Activated CD4-positive, alpha-beta T cell treated with anti-CD3 and anti-CD28 coated beads for 1 hour (primary cell): Measurements from ENCODE around the gene SRCIN1.

Experiments
- DNase-seq: peaks from one replicate; pipeline ENCODE4 v3.0.0-alpha.2; 2020

SRCIN1 gene

DNA sequence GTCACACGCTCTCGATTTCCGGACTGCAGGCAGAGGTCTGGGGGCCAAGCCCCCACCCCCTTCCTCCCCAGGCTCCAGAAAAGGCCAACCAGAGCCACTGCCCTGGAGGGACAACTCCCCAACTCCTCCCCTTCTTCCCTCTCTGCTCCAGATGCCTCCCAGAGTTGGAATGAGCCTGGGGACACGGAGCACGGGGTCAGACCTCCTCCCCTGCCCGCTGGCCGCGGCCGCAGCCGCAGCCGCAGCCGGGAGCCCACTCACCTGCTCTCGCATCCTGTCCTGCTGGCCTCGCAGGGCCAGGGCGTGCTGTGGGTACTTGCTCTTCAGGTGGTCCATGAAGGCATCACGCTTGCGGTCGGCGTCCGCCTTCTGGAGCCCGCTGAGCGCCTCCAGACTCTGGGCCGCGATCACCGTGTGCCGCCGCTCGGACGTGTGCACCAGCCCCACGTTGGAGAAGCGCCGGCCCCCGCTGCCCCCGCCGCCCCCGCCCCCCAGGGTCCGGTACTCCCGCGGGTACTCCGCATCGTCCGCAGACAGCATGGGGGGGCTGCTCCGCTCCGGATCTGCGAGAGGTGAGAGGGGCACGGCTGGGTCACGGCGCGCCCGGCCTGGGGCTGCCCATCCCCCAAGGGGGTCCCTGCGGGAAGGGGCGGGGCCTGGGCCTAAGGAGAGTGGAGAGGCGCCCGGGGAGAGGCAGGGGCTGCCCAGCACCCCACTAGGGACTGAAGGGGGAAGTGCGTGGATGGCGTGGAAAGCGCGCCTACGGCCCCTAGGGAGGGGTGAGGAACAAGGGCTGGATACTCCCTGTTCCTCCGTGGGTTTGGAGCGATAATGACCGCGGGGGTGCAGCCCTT lies 27.3 kb downstream of the SRCIN1 start:
- no peak for DNase-seq

DNA sequence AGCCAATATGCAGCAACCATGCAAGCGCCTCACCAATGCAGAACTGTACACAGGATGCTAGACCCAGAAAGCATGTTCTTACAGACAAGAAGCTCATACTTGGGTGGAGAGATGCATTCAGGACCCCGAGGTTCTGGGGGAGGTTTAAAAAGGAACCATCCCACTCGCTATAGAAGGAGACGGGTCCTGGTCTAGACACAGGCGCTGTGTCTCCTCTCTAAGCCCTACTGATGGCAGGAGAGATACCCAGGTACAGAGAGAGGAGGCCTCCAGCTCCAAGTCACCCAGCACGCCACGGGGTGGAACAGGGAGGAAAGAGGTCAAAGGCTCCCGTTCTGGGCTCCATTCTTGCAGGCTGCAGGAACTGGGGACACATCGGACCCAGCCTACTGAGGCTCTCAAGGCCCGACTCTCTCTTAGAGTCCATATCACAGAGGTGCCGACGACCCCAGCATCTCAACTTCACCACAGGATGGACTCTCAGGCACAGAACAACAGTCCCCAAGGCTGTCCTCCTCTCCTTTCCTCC lies 28.0 kb downstream of the SRCIN1 start:
- no peak for DNase-seq

DNA sequence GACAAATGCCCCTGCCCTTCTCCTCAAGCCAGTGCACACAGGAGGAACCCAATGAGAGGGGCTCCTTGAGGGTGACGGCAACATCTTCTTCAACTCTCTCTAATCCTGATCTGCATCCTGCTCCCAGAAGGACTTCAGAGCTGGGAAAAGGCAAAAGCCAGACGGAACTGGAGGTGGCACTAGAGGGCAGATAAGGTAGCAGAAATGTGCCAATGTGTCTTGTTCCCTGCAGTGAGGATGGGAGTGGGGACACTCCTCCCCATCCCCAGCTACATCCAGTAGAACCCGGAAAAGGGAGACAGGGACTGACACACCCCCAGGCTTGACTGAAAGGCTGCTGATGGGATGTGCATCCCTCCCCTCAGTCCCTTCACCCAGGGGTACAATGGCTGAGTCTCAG lies 28.5 kb downstream of the SRCIN1 start:
- DNase-seq, result no peak

DNA sequence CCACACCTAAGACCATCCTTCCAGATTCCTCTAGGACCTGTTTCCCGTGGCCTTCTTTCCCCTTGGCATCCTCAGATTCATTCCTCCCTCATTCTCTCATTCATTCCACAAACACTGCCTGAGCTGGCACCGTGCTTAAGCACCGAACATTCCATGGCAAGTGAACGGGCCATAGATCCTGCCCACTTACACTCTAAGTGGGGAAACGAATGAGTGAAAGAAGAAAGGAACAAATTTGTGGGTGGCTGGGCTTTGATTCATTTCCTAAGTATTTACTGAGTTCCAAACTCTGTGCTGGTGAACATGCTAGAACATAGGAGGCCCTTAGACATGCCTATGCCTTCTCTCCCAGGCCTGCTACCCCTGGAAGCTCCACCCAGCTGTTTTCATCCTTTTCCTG lies 30.0 kb downstream of the SRCIN1 start:
- DNase-seq, result no peak

DNA sequence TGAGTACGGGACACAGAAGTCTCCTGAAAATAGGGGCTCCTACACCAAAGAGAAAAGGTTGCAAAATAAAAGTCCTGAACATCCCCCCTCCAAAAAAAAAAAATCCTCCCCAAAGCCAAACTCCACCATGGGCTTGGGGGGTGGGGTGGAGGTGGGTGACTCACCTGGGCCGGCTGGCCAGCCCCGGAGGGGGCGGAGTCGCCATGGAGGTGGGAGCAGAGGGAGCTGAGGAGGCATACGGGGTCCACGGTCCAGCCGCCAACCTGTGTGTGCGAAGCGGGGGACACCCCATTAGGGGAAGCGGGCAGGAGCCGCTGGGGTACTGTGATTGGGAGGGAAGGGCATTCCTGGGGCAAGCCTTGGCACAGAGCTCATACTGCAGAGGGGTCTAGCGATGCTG lies 31.0 kb downstream of the SRCIN1 start:
- no peak for DNase-seq

DNA sequence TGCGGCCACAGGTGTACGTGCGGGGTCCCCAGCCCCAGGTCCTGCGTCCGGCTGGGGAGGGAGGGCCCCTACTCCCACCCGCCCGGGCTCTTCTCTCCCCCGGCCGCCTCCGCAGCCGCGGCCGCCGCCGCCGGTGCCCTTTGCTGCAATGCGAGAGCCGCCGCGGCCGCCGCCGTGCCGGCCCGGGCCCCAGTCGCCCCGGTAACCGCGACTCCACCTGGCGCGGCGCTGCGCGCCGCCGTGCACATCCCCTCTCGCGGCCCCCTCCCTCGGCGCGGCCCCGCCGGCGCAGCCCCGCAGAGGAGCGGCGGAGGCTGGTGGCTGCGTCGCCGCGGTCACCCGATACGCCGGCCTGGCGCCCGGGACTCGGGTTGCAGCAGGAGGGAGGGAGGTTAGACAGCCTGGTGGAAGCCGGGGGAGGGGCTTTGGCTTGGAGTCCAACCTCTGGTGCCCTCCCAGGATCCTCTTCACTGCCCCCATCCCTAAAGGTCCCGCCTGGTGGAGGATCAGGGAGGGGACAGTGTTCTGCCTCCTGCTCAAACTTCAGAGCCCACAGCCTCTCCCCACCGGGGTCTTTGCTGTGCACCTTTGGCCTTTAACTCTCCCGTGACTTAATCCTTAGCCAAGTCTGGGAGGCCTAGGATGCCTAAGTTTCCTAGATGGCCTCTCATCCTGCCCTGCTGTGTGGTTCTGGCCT lies 32.9 kb downstream of the SRCIN1 start:
- no peak for DNase-seq

DNA sequence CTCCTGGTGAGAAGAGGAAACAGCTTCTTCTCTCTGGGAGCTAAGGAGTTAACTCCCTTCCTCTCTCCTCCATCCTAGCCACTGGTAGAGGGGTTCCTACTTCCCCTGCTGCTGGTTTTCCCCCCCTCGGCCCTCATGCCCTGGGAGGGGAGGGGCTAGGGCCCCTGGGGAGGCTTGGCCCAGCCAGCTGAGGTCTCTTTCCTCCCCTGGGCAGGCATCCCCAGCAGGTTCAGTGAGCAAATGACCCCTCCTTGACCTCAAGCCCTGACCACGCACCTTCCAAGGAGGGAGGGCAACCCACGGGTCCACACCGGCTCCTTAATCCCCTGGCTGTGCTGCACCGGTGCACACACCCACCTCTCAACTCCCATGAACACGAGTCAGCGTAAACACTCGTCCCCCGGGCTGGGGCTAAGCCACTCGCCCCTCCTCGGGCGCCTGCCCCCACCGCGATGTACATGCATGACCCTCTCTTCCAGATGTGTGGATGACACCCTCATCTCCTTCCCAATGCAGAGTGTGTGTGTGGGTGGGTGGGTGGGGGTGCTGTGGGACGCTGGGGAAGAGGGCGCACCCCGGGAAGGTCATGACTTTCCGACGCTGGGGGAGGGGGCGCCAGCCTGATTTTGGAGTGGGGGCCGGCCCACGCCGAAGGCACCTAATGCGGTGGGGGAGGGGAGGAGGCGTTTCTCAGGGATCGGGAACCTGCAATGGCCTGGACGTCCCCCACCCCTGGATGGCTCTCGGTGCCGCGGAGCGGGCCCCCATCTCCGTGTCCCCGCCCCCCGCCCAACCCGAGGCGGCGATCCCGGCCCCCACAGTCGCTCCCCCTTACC lies 33.7 kb downstream of the SRCIN1 start:
- DNase-seq, result no peak

DNA sequence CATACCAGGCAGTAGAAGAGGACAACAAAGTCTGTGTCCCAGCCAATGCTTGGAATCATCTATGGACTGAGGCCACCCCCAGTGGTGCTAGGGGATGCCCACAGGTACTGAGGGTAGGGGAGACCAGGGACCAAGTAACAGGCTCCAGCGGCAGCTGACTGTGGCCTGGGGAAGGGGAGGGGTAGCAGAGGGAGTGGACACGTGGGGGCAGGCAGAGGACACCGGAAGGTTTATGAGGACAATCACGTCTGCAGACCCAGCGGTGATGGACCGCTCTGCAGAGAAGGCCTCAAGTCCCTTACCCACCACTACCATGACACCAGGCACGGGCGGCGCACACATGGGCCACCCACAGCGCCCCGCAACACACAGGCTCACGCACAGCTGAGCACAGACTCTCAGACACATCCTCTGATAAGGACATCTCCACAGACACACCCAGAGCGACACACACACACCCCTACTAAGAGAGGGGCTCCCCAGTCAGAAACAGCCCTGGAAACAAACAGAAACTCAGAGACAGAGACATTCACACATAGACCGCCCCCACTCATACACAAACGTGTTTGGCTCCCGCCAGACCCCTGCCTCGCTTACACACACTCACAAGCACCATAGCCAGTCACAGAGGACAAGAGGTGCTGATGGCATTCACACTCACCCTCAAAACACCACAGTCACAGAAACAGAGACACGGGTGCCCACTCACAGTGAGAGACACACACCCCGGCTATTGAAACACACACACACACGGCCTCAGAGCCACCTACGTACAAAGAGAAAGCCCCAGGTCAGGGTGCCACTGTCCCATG lies 35.8 kb downstream of the SRCIN1 start:
- DNase-seq, result no peak

DNA sequence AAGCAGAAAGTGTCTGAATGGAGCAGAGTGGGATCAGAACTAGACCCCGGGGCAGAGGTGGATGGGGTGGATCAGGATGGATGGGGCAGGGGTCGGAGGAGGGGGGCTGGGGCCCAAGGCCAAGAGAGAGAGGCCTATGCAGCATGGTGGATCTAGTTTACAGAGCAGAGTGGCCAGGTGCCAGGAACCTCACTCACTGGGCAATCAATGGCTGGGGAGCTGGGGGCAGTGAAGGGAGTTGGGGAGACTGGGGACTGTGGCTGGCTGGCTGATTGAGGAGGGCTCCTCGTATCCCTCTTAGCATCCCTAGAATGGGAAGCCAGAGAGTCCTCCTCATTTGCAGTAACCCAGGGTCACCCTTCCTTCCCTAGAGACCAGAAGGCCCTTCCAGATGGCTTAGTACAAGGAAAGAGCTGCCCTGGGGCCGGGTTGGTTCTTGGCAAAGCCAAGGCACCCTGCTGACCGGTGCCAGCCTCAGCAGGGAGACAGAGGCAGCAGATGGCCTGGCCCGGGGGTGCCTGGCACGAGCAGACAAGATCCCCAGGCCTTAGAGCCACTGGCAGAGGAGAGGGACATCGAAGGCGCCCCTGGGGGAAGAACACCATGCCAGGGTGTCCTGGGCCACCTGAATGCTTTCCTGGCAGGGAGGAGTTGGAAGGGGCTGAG lies 36.8 kb downstream of the SRCIN1 start:
- no peak for DNase-seq

DNA sequence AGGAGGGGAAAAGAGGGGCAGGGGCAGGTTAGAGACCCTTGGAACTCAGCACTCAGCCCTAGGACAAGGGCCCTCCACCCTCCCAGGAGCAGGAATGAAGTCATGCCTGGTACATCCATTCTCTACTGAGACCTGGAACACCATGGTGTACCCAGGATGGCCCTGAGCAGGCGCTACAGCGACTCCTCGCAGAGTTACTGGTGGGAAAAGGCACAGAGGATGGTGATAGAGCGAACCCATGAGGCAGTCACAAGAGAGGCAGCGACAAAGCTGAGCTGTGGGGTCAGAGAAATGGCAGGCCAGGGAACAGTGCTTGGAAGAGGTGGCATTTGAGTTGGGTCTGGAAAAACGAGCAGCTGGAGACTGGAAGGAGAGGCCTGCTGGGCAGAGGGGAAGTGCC lies 37.5 kb downstream of the SRCIN1 start:
- DNase-seq, result no peak

DNA sequence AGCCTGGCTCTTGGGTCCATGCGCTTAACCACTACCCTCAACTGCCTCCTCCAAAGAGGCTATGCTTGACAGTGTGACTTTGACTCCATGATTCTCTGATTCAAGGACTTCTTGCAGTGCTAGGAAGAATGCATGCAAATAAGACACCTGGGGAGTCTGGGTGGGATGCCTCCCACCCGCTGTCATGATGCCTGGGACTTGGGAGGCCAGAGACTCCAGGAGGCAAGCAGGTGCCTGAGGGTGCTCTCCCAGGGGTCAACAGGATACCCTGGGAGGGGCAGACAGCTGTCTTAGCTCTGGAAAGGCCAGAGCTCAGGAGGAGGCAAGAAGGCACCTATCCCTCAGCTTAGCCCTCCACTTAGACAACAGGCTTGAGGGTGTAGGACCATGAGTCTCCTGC lies 38.4 kb downstream of the SRCIN1 start:
- no peak for DNase-seq

DNA sequence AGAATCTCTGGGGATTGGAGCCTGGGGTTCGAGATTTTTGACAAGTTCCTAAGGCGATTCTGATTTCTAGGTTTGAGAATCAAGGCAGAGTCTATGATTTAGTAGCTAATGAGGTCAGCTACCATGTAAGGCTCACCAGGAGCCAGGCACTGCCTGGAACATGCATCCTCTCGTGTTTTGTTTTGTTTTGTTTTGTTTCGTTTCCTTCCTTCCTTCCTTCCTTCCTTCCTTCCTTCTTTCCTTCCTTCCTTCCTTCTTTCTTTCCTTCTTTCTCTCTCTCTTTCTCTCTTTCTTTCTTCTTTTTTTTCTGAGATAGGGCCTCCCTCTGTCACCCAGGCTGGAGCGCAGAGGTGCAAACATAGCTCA lies 39.1 kb downstream of the SRCIN1 start:
- DNase-seq, result no peak

DNA sequence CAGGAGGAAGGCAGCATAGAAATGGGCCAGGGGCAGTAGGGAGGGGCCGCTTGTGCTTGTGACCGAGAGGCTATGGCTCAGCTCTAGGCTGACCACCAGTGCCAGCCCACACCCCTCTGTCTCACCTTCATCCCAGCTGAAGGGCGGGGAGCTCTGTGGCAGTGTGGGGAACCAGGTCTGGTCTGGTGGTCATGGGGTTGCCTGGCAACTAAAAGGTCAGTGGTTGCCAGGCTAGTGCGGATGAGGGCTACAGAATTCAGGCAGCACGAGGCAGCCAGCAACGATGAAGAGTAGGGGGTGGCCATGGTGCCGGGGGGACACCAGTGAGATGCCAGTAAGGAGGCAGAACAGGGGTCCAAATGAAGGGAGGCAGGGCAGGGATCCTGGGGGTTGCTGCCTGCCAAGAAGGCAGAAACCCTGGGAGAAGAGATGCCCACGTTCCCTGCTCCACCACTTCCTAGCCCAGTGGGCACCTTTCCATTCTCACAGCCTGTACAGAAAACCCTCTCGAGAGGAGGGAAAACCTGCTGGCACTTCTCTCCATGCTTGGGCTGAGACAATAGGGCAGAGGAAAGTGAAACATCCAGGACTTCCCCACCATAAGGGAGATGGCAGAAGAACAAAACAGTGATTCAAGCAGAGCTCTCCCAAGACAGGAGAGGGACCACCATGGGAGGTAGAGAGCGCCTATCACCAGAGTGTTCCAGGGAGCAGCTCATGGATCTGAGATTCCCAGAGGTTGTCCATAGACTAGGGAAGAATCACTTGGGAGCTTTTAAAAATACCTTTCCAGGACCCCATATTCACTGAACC lies 39.7 kb downstream of the SRCIN1 start:
- DNase-seq, result no peak

DNA sequence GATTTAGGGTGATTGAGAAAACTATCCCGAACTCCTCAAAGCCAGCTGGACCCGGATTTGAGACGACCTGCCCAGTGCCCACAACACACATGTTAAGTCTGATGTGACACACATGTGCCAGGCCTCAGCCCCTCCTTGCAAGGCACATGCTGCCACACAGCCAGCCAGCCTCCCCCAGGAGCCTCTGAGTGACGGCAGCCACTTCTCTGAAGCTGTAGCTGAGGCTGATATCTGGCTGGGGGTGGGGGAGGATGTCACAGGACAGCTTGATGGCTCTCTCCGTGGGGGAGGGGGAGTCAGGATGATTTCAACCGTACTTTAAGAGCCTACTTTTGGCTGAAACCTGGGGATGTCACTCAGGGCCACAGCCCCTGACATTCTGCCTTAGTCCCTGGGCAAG lies 40.9 kb downstream of the SRCIN1 start:
- DNase-seq, result no peak

DNA sequence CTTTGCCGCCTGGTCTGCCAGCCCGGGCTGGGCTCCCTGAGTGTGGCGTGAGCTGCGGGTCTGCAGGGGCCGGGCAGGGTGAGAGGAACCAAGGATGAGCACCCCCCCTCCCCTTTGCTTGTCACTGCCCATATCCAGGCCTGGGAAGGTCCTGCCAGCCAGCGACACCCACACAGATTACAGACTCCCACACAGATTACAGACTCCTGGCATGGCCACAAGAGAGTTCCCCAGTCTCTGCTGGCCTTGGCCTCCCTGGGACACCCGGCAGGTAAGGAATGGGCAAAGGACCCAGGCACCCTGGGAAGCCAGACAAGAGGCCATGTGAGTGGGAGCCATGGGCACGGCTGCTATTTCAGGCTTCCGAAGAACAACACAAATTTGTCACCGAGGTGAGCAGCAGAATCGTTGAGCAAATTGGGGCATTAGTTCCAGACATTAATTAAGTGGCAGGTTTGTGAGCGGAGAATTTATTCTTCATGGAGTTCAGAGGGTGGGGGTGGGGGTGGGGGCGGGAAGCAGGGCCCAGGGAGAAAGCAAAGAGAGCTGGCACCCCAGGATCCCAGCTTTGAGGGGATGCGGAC lies 41.4 kb downstream of the SRCIN1 start:
- no peak for DNase-seq

DNA sequence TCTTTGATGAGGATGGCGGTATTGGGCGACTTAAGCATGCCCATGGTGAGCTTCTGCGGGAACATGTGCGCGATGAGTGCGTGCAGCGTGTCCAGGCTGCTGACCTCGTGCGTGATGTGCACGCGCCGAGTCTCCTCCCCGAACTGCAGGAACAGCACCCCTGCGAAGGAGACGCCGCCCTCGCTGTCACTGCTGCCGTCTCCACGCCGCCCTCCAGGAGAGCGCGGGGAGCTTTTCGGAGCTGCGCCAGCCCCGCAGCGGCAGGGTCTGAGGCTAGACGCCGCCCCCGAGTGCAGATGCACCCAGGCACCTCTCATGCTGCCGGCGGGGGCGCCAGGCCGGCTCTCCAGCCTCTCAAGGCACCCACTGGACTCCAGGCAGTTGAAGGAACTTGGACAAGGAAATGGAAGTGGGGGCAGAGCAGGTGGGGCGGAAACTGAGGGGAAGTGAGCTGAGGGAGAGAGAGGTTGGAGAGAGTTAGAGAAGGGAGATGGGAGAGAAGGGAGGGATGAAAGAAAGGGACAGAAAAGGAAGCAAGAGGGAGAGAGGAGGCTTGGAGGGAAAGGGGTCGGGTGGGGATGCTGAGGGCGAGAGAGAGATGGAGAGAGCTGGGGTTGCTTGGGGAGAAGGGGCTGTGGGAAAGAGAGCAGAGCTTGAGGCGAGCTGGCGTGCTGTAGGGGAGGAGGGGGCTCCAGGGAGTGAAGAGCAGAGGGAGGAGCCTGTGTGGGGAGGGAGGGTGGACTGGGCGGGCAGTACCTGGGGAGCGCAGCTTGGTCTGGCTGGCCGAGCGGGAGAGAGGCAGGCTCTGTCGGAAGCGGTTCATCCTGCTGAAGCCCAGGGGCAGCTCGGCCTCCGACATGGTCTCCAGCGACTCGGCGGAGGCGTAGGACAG lies 42.1 kb downstream of the SRCIN1 start:
- no peak for DNase-seq

DNA sequence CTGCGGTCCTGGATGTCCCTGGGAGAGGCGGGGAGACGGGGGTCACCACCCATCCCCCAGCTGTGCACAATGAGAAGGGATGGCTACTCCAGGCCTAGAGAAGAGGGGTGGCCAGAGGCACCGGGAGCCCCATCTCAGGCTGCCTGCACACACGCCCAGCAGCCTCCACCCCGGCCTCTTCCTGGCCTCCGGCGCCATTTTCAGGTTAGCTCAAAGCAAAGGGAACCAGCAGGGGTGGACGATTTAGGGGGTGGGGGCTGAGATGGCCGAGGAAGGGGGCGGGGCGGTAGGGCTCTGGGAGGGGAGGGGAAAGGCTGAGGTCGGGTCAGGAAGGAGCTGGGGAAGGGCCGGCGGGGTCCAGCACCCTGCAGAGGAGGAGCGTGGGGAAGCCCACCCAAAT lies 42.8 kb downstream of the SRCIN1 start:
- DNase-seq, result no peak

DNA sequence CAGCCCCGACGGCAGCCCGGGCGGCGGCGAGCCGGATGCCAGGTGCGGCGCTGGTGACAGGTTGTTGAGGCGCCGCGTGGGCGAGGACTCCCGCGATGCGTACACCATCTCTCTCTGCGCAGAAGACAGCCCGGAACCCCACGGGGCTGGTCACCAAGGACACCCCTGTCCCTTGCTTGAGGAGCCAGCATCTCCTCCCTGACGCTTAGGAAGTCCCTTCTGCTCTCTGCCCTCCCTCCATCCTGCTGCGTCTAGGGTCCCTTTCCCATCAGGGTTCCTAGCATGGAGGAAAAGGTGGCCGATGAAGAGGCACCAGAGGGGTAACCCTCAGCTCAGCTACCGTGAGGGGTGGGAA lies 43.6 kb downstream of the SRCIN1 start:
- DNase-seq, result no peak

DNA sequence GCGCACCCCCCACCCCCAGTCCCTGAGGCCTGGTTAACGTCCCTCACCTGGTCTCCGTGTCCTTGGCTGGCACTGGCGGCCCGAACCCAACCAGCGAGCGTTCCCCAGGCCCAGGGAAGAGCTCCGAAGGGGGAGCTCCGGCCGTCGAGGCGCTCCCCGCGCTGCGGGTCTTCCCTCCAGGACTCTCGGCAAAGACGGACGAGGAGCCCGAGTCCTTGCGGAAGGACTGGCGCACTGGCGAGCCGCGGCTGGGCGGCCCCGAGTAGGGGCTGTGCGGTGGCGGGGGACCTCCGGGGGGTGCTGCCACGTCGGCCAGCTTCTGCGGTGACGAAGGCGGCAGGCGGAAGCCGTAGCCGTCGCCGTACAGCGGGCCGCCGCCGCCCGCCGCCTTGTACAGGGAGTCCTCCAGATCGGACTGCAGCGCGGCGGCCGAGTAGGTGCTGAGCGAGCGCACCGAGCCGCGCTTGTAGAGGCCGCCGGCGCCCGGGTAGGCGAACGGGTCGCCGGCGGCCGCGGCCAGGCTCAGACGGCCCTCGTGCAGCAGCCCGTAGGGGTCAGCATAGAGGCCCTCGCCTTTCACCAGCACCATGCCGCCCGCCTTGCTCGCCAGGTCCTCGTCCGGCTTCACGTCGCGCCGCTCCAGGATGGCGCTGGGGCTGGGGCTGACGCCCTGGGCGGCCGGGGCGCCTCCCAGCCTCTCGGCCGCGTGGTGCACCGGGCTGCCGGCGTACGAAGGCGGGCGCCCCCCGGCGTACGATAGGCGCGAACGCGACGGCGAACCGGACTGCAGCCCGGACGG lies 44.1 kb downstream of the SRCIN1 start:
- DNase-seq, result no peak
